PC-3 (cell line): ENCODE measurements around the gene EIF4B. TPM values are rescaled to one million over a fixed set of nuclear protein-coding genes. Genes with fewer than 3 reads are reported as not detected.

ENCODE experiments used
- ATAC-seq: fragments of 200-7000 bp; cut with Tn5 transposase; 2 replicates; pipeline ENCODE4 v1.9.1; 2020; ENCODE audit warnings: mild to moderate bottlenecking, moderate library complexity
- BruUV-seq: library from RNA; stranded (reverse); fragments of 400-500 nt; replicated peaks from 2 replicates; lab custom pipeline; 2021; lab: Mats Ljungman, UMichigan
- CTCF ChIA-PET: fragments of 300-600 bp; sonication (Branson Sonifier 250); formaldehyde crosslinking; loops from one replicate; lab custom pipeline; 2022; ENCODE audit warnings: antibody characterized with exemption; lab: Charles Lee
- POLR2A ChIA-PET: fragments of 300-600 bp; sonication (Branson Sonifier 250); formaldehyde crosslinking; loops from one replicate; lab custom pipeline; 2022; ENCODE audit warnings: antibody characterized with exemption; ENCODE audit not compliant: unreplicated experiment; lab: Charles Lee
- DNase-seq: peaks from one replicate; pipeline ENCODE4 v3.0.0-alpha.2; 2015
- H2AFZ ChIP-seq: fragments of 300-600 bp; sonication (generic); 2 replicates; pipeline ENCODE4 v1.6.0; 2016; ENCODE audit warnings: antibody characterized with exemption, low read length
- H3F3A ChIP-seq: fragments of 300-600 bp; sonication (generic); one replicate; pipeline ENCODE4 v1.6.0; 2017; ENCODE audit warnings: antibody characterized with exemption, low read length, control low read depth, mild to moderate bottlenecking; ENCODE audit not compliant: unreplicated experiment
- H3K27ac ChIP-seq: fragments of 300-600 bp; sonication (generic); 2 replicates; pipeline ENCODE4 v1.5.1; 2016; ENCODE audit warnings: mild to moderate bottlenecking, low read length
- H3K27me3 ChIP-seq: fragments of 300-600 bp; sonication (generic); 2 replicates; pipeline ENCODE4 v1.6.1; 2016; ENCODE audit warnings: low read length, mixed read lengths
- H3K36me3 ChIP-seq: fragments of 300-600 bp; sonication (generic); 2 replicates; pipeline ENCODE4 v1.6.1; 2016; ENCODE audit warnings: low read depth, mixed run types, low read length, mixed read lengths
- H3K4me1 ChIP-seq: fragments of 300-600 bp; sonication (generic); 2 replicates; pipeline ENCODE4 v1.5.1; 2016; ENCODE audit warnings: low read length; ENCODE audit not compliant: insufficient read depth
- H3K4me2 ChIP-seq: fragments of 300-600 bp; sonication (generic); 2 replicates; pipeline ENCODE4 v1.6.0; 2016; ENCODE audit warnings: low read length
- H3K4me3 ChIP-seq: fragments of 300-600 bp; sonication (generic); 2 replicates; pipeline ENCODE4 v1.5.1; 2016; ENCODE audit warnings: mild to moderate bottlenecking, low read length, mixed read lengths
- H3K79me2 ChIP-seq: fragments of 300-600 bp; sonication (generic); 2 replicates; pipeline ENCODE4 v1.6.1; 2017; ENCODE audit warnings: low read length, mixed read lengths
- H3K9ac ChIP-seq: fragments of 300-600 bp; sonication (generic); 2 replicates; pipeline ENCODE4 v1.6.0; 2016; ENCODE audit warnings: mild to moderate bottlenecking, low read length
- H3K9me2 ChIP-seq: fragments of 300-600 bp; sonication (generic); replicated peaks from 2 replicates; pipeline ENCODE4 v1.6.1; 2016; ENCODE audit warnings: mixed run types, low read length, mixed read lengths
- H3K9me3 ChIP-seq: fragments of 300-600 bp; sonication (generic); 2 replicates; pipeline ENCODE4 v1.6.1; 2016; ENCODE audit warnings: low read length, mixed read lengths
- H4K20me1 ChIP-seq: fragments of 300-600 bp; sonication (generic); 2 replicates; pipeline ENCODE4 v1.6.1; 2016; ENCODE audit warnings: low read length, mixed read lengths
- CTCF ChIP-seq: fragments of 300-600 bp; sonication (generic); conservative IDR thresholded peaks from 2 replicates; pipeline ENCODE4 v1.5.1; 2017; ENCODE audit warnings: antibody characterized with exemption, low read depth, mild to moderate bottlenecking, low read length
- EZH2 ChIP-seq: fragments of 300-600 bp; sonication (generic); IDR thresholded peaks from one replicate; pipeline ENCODE4 v1.6.1; 2017; ENCODE audit warnings: antibody characterized with exemption, mild to moderate bottlenecking, low read length; ENCODE audit not compliant: unreplicated experiment
- EZH2phosphoT487 ChIP-seq: fragments of 300-600 bp; sonication (generic); IDR thresholded peaks from 2 replicates; pipeline ENCODE4 v1.6.1; 2018; ENCODE audit warnings: mild to moderate bottlenecking, antibody characterized with exemption, low read length, borderline replicate concordance
- intact Hi-C: fragments of 100-400 bp; cut with micrococcal nuclease; formaldehyde crosslinking; loops from 2 replicates; pipeline ENCODE4 v1.9.0; 2023
- total RNA-seq: library from RNA; depleted of rRNA; stranded (reverse); fragments of >200 nt; gene quantifications from 2 replicates; pipeline ENCODE4 v1.2.3, GENCODE V29; 2014

The EIF4B gene
- total RNA-seq, 1 experiment from 2014 or later, result 424 TPM

- no peaks in the 10 kb centered on the region for H3K27me3 ChIP-seq
- intact Hi-C loops, result no loop called here
- ATAC-seq (no peak), DNase-seq (no peak)
- ChIA-PET POLR2A (no interaction called here), CTCF (interaction anchor here (0.6 kb wide), 1 partner anchor 70 kb away, joined by 4 read pairs; no protein-coding TSS in a partner anchor)
- H3K9me2 ChIP-seq, result no peaks in the 10 kb centered on the region
- no peak for TF ChIP-seq EZH2
- no peak for TF ChIP-seq EZH2phosphoT487
- TF ChIP-seq CTCF, result no peak
- H4K20me1 ChIP-seq, result no peaks in the 10 kb centered on the region
- no peaks in the 10 kb centered on the region for H3K9me3 ChIP-seq
- H3K4me2 ChIP-seq, result peak overlapping the region; percentile 89
- peaks cover 66% of the 10 kb centered on the region for H3K4me1 ChIP-seq
- H3K36me3 ChIP-seq, result no peaks in the 10 kb centered on the region
- peaks cover 5% of the 10 kb centered on the region for H3F3A ChIP-seq
- H2AFZ ChIP-seq, result no peak overlapping the region
- H3K9ac ChIP-seq, result no peak overlapping the region
- H3K27ac ChIP-seq, result no peak overlapping the region
- no TSS peak for BruUV-seq
- peaks cover 34% of the 10 kb centered on the region for H3K79me2 ChIP-seq
- peak overlapping the region; percentile 67 for H3K4me3 ChIP-seq
Measured at GRCh38 chr12:53051058-53051880, 45.0 kb downstream of the EIF4B start.

GRCh38 chr12:53051881-53052412 is 45.7 kb downstream of the EIF4B start:
- Histone ChIP-seq H3K4me3 (peak overlapping the region; percentile 67; the same call in 1 of the 2 replicates), H3K9me2 (no peaks in the 10 kb centered on the region), H3K9ac (no peak overlapping the region), H3K36me3 (no peaks in the 10 kb centered on the region), H3K27ac (no peak overlapping the region), H4K20me1 (no peaks in the 10 kb centered on the region), H3K27me3 (no peaks in the 10 kb centered on the region), H2AFZ (no peak overlapping the region), H3K4me1 (peaks cover 63% of the 10 kb centered on the region), H3K4me2 (peak overlapping the region; percentile 89), H3F3A (peaks cover 5% of the 10 kb centered on the region), H3K79me2 (peaks cover 34% of the 10 kb centered on the region), H3K9me3 (no peaks in the 10 kb centered on the region)
- no peak for DNase-seq
- no peak for ATAC-seq
- intact Hi-C loops, result no loop called here
- TF ChIP-seq EZH2 (no peak), CTCF (no peak), EZH2phosphoT487 (no peak)
- POLR2A ChIA-PET, result no interaction called here
- no TSS peak for BruUV-seq
- CTCF ChIA-PET, result no interaction called here
